GM10266 (cell line): ENCODE data around the gene SNTG2.

Experiments
- DNase-seq: peaks from one replicate; pipeline ENCODE4 v3.0.0; 2012; ENCODE audit errors: extremely low spot score
- CTCF ChIP-seq: IDR thresholded peaks from 2 replicates; pipeline ENCODE4 v1.5.1; 2012; ENCODE audit warnings: mild to moderate bottlenecking, low read depth; ENCODE audit not compliant: control insufficient read depth, insufficient read depth; ENCODE audit errors: missing control alignments

Gene SNTG2

GRCh38 chr2:920999-921398, 29.6 kb upstream of the SNTG2 start:
- DNase-seq: no peak
- TF ChIP-seq CTCF: no peak

- DNase-seq: no peak
- TF ChIP-seq CTCF: no peak
These were observed 28.5 kb upstream of the SNTG2 start for GRCh38 chr2:922185-922584.

- TF ChIP-seq CTCF: no peak
- no peak for DNase-seq
These were observed 26.6 kb upstream of the SNTG2 start for GRCh38 chr2:923832-924601.

GRCh38 chr2:924701-925100, 25.9 kb upstream of the SNTG2 start:
- DNase-seq: no peak
- no peak for TF ChIP-seq CTCF

- no peak for TF ChIP-seq CTCF
- no peak for DNase-seq
These were observed 25.3 kb upstream of the SNTG2 start for GRCh38 chr2:925309-925708.

- no peak for DNase-seq
- TF ChIP-seq CTCF: no peak
These were observed 24.9 kb upstream of the SNTG2 start for GRCh38 chr2:925711-926110.

- no peak for DNase-seq
- TF ChIP-seq CTCF: no peak
These were observed 24.3 kb upstream of the SNTG2 start for GRCh38 chr2:926259-926793.
